NCI-H187 treated with DMSO at 0.1 percent for 48 hours (cell line): ENCODE measurements around the gene HLA-DMA.

Experiments used
- DNase-seq: peaks from one replicate; lab custom pipeline; 2025; lab: John Stamatoyannopoulos, UW

HLA-DMA gene

GRCh38 chr6:32932132-32932868 lies 20.6 kb downstream of the HLA-DMA start:
- DNase-seq: no peak

GRCh38 chr6:32931211-32931610 lies 21.7 kb downstream of the HLA-DMA start:
- DNase-seq: no peak

- no peak for DNase-seq
Measured at GRCh38 chr6:32922083-32922482, 30.8 kb downstream of the HLA-DMA start.

DNA sequence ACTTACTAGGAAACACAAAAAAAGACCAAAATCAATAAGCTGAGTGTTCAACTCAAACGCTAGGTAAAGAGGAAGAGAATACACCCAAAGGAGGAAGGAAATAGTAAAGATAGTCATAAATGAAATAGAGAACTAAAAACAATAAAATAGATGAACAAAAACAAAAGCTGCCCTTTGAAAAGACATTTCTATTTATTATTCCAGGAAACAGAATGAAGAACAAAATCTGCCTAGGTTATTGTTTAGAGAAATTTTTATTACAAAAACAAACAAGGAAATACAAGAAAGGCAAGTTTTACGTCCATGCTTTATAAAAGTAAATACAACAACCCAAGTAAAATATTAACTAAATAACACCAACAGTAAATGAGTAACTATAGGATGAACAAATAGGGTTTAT lies 32.2 kb downstream of the HLA-DMA start:
- no peak for DNase-seq

DNA sequence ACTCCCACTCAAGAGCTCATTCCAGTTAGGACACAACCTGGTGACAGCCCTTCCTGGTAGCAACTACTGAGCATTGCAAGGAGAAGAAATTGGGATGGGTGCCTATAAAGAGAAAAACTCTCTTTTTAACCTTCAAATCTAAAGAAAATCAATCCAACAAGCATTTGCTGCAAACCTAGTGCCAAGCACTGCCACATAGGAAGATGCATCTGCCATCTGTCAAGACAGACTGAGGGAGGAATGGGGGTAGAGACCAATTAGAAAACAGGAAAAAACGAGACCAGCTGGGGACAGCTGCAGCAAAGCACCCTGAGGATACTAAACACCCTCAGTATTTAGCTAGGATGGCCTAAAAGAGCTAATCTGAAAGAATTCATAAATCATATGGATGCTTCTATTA lies 39.9 kb downstream of the HLA-DMA start:
- no peak for DNase-seq

DNA sequence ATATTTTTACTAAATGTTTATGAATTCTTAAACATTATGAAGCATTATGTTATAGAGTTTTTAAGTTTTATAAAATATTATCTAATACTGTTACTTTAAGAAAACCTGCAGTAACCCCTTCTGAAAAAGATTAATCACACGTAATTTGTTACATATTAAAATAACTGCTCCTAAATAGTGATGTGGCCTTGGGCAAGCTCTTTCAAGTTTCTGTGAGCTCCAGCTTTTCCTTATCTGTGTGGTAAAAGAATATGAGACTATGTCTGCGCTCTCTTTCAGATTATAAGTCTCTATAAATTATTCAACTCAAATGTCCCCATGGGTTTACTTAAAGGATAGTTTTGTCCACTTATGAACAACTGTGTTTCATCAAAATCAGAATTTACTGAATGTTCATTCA lies 44.0 kb downstream of the HLA-DMA start:
- no peak for DNase-seq

- no peak for DNase-seq
Measured at GRCh38 chr6:32906539-32906938, 46.4 kb downstream of the HLA-DMA start.

- no peak for DNase-seq
Measured at GRCh38 chr6:32905078-32905477, 47.8 kb downstream of the HLA-DMA start.

DNA sequence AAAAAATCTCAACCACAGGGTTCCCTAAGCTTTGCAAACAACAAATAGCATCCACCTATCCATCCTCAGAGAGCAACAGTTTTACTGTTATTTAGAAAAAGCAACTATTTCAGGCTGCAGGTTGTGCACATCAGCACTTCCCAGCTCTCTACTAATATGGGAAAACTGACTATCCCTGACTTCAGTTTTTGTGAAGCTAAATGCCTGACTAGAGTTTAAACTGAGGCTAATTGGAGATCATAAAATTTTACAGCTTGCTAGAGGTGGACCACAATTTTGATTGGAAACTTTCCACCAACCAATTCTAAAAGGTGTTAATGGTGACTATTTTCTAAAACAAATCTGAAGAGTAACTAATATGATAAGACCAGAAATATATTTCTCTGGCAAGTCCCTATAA lies 48.9 kb downstream of the HLA-DMA start:
- DNase-seq: no peak
